Parathyroid adenoma (tissue), 2 donors: ENCODE measurements around the gene SHCBP1L.

Experiments
- H2AFZ ChIP-seq: fragments of 300-600 bp; sonication (generic); one replicate; pipeline ENCODE4 v1.7.0; 2017; ENCODE audit warnings: antibody characterized with exemption, mild to moderate bottlenecking
- H3K27ac ChIP-seq: fragments of 300-600 bp; sonication (generic); one replicate; pipeline ENCODE4 v1.7.0; 2017
- H3K27me3 ChIP-seq: fragments of 300-600 bp; sonication (generic); one replicate; pipeline ENCODE4 v1.7.0; 2017; ENCODE audit warnings: low read length; ENCODE audit not compliant: control insufficient read depth, insufficient read depth
- H3K36me3 ChIP-seq: fragments of 300-600 bp; sonication (generic); one replicate; pipeline ENCODE4 v1.7.0; 2017; ENCODE audit warnings: low read length; ENCODE audit not compliant: control insufficient read depth, insufficient read depth
- H3K4me1 ChIP-seq: fragments of 300-600 bp; sonication (generic); one replicate; pipeline ENCODE4 v1.7.0; 2017; ENCODE audit warnings: control low read depth
- H3K4me2 ChIP-seq: fragments of 300-600 bp; sonication (generic); one replicate; pipeline ENCODE4 v1.7.0; 2017; ENCODE audit warnings: low read length
- H3K4me3 ChIP-seq: fragments of 300-600 bp; sonication (generic); one replicate; pipeline ENCODE4 v1.7.0; 2017; ENCODE audit warnings: low read depth, low read length
- H3K79me2 ChIP-seq: fragments of 300-600 bp; sonication (generic); one replicate; pipeline ENCODE4 v1.7.0; 2017; ENCODE audit warnings: control low read depth
- H3K9ac ChIP-seq: fragments of 300-600 bp; sonication (generic); one replicate; pipeline ENCODE4 v1.7.0; 2017; ENCODE audit warnings: mild to moderate bottlenecking
- H3K9me3 ChIP-seq: fragments of 300-600 bp; sonication (generic); one replicate; pipeline ENCODE4 v1.7.0; 2017; ENCODE audit warnings: low read length; ENCODE audit not compliant: control insufficient read depth
- TF ChIP-seq, protein P1 (sequence below): fragments of 300-600 bp; sonication (generic); IDR thresholded peaks from one replicate; pipeline ENCODE4 v1.7.0; 2017; ENCODE audit warnings: antibody characterized with exemption, mild to moderate bottlenecking
- donor health status: primary hyperparathyroidism.

Gene SHCBP1L

DNA sequence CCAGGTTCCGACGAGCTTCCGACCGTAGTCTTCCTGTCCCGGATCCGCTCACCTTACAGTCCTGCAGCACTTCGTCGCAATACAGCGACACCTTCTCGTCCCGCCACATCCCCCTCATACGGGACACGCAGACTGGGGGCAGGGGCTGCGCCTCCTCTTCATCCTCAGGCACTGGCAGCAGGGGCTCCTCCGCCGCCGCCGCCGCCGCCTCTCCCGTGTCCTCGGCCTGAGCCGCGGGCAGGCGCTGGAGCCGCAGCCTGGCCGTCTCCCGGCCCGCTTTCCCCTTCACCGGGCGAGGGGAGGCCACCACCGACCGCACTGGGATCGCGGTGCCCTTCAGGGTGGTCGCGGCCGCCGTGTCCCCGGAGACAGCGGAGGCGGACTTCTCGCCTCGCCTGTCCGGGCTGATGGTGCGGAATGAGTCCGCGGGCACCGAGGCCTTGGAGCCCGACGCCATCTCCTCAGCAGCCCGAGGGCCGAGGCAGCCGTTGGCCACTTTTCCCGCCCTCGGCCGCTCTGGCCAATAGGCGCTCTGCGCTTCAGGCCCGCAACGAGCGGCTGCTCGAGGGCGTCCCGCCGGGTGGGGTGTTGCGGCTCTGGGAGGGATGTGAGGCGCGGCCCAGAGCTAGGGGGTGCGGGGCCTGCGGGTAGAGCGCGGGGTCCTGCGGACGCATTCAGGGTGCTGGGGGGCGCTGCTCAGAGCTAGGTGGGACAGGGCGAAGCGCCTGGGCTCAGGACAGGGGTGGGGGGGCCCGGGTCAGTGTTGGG, at the start of gene SHCBP1L:
Gene SHCBP1L, minus strand, starts transcription at position 490 of the 768 bp plus-strand sequence. Its CDS starts 33 bp downstream, at position 457.
- H3K4me2 ChIP-seq = peak within 1 kb of the TSS; percentile 42
- no peak within 1 kb of the TSS for H3K9ac ChIP-seq
- no peaks in the 10 kb centered on the region for H3K79me2 ChIP-seq
- no peak within 1 kb of the TSS for H3K4me3 ChIP-seq
- no peak within 1 kb of the TSS for H3K27ac ChIP-seq
- TF ChIP-seq, protein P1, sequence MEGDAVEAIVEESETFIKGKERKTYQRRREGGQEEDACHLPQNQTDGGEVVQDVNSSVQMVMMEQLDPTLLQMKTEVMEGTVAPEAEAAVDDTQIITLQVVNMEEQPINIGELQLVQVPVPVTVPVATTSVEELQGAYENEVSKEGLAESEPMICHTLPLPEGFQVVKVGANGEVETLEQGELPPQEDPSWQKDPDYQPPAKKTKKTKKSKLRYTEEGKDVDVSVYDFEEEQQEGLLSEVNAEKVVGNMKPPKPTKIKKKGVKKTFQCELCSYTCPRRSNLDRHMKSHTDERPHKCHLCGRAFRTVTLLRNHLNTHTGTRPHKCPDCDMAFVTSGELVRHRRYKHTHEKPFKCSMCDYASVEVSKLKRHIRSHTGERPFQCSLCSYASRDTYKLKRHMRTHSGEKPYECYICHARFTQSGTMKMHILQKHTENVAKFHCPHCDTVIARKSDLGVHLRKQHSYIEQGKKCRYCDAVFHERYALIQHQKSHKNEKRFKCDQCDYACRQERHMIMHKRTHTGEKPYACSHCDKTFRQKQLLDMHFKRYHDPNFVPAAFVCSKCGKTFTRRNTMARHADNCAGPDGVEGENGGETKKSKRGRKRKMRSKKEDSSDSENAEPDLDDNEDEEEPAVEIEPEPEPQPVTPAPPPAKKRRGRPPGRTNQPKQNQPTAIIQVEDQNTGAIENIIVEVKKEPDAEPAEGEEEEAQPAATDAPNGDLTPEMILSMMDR = no peak
- H2AFZ ChIP-seq = peak within 1 kb of the TSS; percentile 7
- no peaks in the 10 kb centered on the region for H3K36me3 ChIP-seq
- no peaks in the 10 kb centered on the region for H3K27me3 ChIP-seq
- no peaks in the 10 kb centered on the region for H3K9me3 ChIP-seq
- H3K4me1 ChIP-seq = no peaks in the 10 kb centered on the region

DNA sequence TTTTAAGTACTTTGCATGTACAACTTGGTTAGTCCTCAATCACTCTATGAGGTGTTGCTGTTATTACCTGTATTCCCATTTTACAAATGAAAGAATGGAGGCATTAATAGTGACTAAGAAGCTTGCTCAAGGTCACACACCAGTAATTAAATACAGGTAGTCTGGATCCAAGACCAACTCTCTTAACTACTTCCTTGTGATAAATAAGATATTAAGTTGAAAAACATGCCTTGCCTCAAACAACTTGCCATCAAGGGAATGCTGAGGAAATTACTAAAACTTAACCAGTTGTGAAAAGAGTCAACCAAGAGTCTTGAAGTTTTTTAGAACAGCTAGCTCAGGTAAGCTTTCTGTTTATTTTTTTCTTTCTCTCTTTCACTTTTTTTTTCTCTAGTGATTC, 49.3 kb upstream of the SHCBP1L start:
- no peak overlapping the region for H3K9ac ChIP-seq
- H3K4me2 ChIP-seq = no peak overlapping the region
- no peaks in the 10 kb centered on the region for H3K4me1 ChIP-seq
- TF ChIP-seq, protein P1 = no peak
- no peaks in the 10 kb centered on the region for H3K79me2 ChIP-seq
- H3K36me3 ChIP-seq = no peaks in the 10 kb centered on the region
- no peak overlapping the region for H2AFZ ChIP-seq
- H3K27ac ChIP-seq = no peak overlapping the region
- no peaks in the 10 kb centered on the region for H3K27me3 ChIP-seq
- no peaks in the 10 kb centered on the region for H3K9me3 ChIP-seq
- no peak overlapping the region for H3K4me3 ChIP-seq

DNA sequence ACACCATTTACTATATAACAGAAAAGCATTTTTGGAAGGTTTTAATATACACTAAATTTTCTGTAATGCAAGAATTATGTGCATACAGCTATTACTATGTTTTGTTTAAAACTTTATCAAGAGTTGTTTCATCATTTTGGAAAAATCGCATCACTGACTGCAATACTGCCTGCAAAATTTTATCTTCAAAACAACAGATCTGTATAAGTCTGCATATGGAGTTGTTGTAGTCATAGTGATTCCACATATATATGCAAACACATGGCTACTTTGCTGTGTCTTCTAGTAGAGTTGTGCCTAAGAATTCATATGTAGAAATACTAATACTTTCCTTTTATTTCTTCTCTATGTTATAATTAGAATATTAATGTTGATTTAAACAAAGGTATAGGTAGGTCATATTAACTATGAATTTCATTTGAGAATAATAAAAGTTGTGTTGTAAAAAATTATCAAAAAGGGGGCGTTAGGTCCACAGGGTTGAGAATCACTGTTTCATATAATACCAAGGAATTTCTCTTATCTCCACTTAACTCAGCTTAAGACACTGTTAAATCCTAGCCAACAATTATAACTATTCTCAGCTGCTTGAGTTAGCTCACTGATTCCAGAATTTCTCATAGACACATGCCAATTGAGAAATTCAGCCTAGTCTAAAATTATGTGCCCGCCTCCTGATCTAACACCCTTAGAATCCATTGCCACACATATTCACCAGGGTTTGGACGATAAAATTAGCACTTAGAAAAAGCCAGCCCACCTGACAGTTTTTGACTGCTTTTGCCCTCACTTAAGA, 47.4 kb upstream of the SHCBP1L start:
- Histone ChIP-seq H3K79me2 (no peaks in the 10 kb centered on the region), H3K4me3 (no peak overlapping the region), H3K36me3 (no peaks in the 10 kb centered on the region), H2AFZ (no peak overlapping the region), H3K4me1 (no peaks in the 10 kb centered on the region), H3K9ac (no peak overlapping the region), H3K4me2 (no peak overlapping the region), H3K27me3 (no peaks in the 10 kb centered on the region), H3K9me3 (no peaks in the 10 kb centered on the region), H3K27ac (no peak overlapping the region)
- TF ChIP-seq, protein P1 = no peak

DNA sequence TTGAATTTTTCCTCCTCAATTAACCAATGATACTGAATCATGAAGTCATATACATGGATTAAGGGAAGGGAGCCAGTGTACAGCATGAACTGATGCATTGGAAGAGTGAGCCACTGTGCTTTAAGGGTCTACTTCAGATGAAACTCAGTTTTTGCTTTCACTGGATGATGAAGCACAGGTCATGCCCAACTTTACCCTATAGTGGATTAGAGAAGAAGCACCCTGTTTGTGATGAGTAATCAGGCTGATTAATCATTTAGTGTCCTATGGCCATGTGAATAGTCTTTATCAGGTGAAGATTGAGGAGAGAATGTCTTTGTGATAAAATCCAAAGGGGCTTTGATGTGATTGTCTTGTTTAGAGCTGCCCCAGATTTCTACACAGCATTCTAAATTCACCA, 45.5 kb upstream of the SHCBP1L start:
- Histone ChIP-seq H3K9me3 (no peaks in the 10 kb centered on the region), H3K27me3 (no peaks in the 10 kb centered on the region), H3K4me1 (no peaks in the 10 kb centered on the region), H3K27ac (no peak overlapping the region), H3K36me3 (no peaks in the 10 kb centered on the region), H3K4me2 (no peak overlapping the region), H3K4me3 (no peak overlapping the region), H2AFZ (no peak overlapping the region), H3K9ac (no peak overlapping the region), H3K79me2 (no peaks in the 10 kb centered on the region)
- TF ChIP-seq, protein P1 = no peak
